ENCODE measurements around the gene C14orf93. TPM values are rescaled to one million over a fixed set of nuclear protein-coding genes. Genes with fewer than 3 reads are reported as not detected.

Gene C14orf93
- total RNA-seq, 1 donor from 2014 or later = 9.1 TPM

DNA sequence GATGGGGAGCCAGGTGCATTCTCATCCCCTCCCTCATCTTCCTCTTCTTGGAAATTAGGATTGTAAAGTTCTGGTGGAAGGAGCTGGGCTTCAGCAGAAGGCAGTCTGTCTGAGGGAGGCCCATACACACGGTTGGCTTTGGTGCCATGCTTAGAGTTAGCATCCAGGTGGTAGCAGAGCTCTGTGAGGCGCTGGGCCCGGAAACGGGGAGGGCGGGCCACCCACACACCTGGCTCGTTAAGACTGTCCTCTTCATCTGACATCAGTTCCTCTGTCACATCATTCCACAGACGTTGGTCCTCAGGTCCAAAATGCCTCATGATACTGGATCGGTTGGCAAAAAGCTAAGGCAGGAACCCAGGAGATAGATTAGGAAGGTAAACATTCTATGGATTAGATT is 22.7 kb downstream of the C14orf93 start:
- Mint-ChIP-seq H3K9me3 (no peaks in the 10 kb centered on the region), H3K4me3 (ENCODE audit: low read depth) (no peak overlapping the region), H3K4me1 (ENCODE audit: low read depth) (no peaks in the 10 kb centered on the region), H3K27ac (no peak overlapping the region), H3K36me3 (ENCODE audit: low read depth) (peaks cover 6% of the 10 kb centered on the region), H3K27me3 (ENCODE audit: low read depth) (no peaks in the 10 kb centered on the region)
- DNase-seq (ENCODE audit: low spot score) = no peak
- intact Hi-C loops (cut with micrococcal nuclease) = loop anchor here (2.0 kb wide), 1 partner anchor 20 kb away; no protein-coding TSS in a partner anchor

- no peaks in the 10 kb centered on the region for H3K9me3 Mint-ChIP-seq
- H3K4me1 Mint-ChIP-seq (ENCODE audit: low read depth) = no peaks in the 10 kb centered on the region
- no peak overlapping the region for H3K27ac Mint-ChIP-seq
- intact Hi-C loops (cut with micrococcal nuclease) = loop anchor here (1.0 to 2.0 kb wide), 2 partner anchors 20 to 72 kb away; no protein-coding TSS in a partner anchor
- H3K4me3 Mint-ChIP-seq (ENCODE audit: low read depth) = no peak overlapping the region
- DNase-seq (ENCODE audit: low spot score) = peak; percentile 78
- peaks cover 6% of the 10 kb centered on the region for H3K36me3 Mint-ChIP-seq (ENCODE audit: low read depth)
- no peaks in the 10 kb centered on the region for H3K27me3 Mint-ChIP-seq (ENCODE audit: low read depth)
Measured at GRCh38 chr14:22986508-22987054, 23.4 kb downstream of the C14orf93 start.

DNA sequence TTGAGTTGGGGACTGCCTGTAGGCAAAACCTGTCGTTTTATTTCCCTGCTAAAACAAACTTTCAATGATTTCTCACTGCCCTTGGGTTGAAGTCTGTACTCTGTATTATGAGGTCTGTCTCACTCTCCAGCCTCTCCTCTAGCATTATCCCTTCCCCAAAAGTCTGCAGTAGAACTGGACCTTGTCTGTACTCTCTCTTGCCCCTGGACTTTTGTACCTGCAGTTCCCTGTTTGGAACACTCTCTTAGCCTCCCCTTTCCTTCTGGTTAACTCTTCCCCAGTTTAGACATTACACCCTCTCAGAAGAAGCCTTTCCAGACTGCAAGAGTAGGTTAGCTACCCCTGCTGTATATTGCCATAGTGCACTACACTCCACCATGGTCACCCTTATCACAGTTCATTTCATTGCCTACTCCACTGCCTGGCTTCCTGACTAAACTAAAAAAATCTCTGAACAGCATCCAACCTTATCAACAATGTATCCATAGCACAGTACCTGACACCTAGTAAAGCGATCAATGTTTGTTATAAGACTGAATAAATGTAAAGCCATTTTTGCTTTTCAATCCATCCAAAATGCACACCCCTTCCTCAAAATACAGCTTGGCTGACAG is 23.9 kb downstream of the C14orf93 start:
- no peak for DNase-seq (ENCODE audit: low spot score)
- Mint-ChIP-seq H3K4me1 (ENCODE audit: low read depth) (no peaks in the 10 kb centered on the region), H3K27me3 (ENCODE audit: low read depth) (no peaks in the 10 kb centered on the region), H3K4me3 (ENCODE audit: low read depth) (no peak overlapping the region), H3K36me3 (ENCODE audit: low read depth) (peaks cover 6% of the 10 kb centered on the region), H3K9me3 (no peaks in the 10 kb centered on the region), H3K27ac (no peak overlapping the region)
- intact Hi-C loops (cut with micrococcal nuclease) = loop anchor here (1.0 to 2.0 kb wide), 2 partner anchors 21 to 72 kb away; no protein-coding TSS in a partner anchor

DNA sequence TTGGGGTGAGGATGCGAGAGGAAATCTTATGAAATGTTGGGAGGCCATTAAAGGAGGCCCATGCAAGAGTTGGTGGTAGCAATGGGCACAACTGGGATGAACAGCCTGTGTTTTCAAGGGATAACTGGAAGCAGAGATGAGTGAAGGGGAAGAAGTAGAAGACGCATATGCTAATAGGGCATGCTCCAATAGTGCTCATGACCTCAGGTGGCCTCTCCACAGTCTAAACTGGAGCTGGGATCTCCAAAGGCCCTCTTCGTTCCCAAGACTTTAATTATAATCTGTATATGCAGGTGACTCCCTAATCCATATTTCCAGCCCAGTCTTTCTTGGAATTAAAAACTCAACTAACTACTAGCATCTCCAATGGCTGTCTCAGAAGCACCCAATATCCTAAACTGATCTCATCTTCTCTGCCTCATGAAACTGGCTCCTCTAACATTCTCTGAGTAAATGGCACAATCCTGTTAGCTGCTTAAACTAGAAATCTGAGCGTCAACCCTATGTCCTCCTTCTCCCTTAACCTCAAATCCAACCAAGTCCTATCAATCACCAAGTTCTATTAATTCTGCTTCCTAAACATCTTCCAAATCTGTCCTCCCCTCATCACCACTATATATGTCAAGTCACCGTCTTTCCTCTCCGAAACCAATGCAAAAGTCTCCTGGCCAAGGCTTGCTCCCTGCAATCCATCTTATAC is 24.8 kb downstream of the C14orf93 start:
- Mint-ChIP-seq H3K27me3 (ENCODE audit: low read depth) (peaks cover 1% of the 10 kb centered on the region), H3K36me3 (ENCODE audit: low read depth) (peaks cover 6% of the 10 kb centered on the region), H3K27ac (no peak overlapping the region), H3K4me3 (ENCODE audit: low read depth) (no peak overlapping the region), H3K9me3 (no peaks in the 10 kb centered on the region), H3K4me1 (ENCODE audit: low read depth) (peaks cover under 1% of the 10 kb centered on the region)
- no peak for DNase-seq (ENCODE audit: low spot score)
- intact Hi-C loops (cut with micrococcal nuclease) = no loop called here

- no peaks in the 10 kb centered on the region for H3K9me3 Mint-ChIP-seq
- H3K4me3 Mint-ChIP-seq (ENCODE audit: low read depth) = peak within 1 kb of the TSS; percentile 27
- DNase-seq (ENCODE audit: low spot score) = peak; percentile 69
- peaks cover 6% of the 10 kb centered on the region for H3K4me1 Mint-ChIP-seq (ENCODE audit: low read depth)
- H3K36me3 Mint-ChIP-seq (ENCODE audit: low read depth) = peaks cover 4% of the 10 kb centered on the region
- intact Hi-C loops (cut with micrococcal nuclease) = loop anchor here (1.0 to 2.0 kb wide), 3 partner anchors 25 to 412 kb away; partner anchors contain the start of genes HAUS4 and PRMT5
- H3K27me3 Mint-ChIP-seq (ENCODE audit: low read depth) = peaks cover 17% of the 10 kb centered on the region
- no peak within 1 kb of the TSS for H3K27ac Mint-ChIP-seq
Measured at GRCh38 chr14:22982477-22983245, 27.3 kb downstream of the C14orf93 start, which contains the start of gene AJUBA. Gene AJUBA (minus strand): TSS chr14:22982551. CDS start chr14:22982266, 285 bp downstream.

GRCh38 chr14:22981876-22982476 is 28.0 kb downstream of the C14orf93 start:
- Mint-ChIP-seq H3K4me3 (ENCODE audit: low read depth) (peak overlapping the region; percentile 27), H3K4me1 (ENCODE audit: low read depth) (peaks cover 6% of the 10 kb centered on the region), H3K27me3 (ENCODE audit: low read depth) (peaks cover 19% of the 10 kb centered on the region), H3K36me3 (ENCODE audit: low read depth) (no peaks in the 10 kb centered on the region), H3K9me3 (no peaks in the 10 kb centered on the region), H3K27ac (no peak overlapping the region)
- no peak for DNase-seq (ENCODE audit: low spot score)
- intact Hi-C loops (cut with micrococcal nuclease) = loop anchor here (2.0 kb wide), 1 partner anchor 411 kb away; no protein-coding TSS in a partner anchor

DNA sequence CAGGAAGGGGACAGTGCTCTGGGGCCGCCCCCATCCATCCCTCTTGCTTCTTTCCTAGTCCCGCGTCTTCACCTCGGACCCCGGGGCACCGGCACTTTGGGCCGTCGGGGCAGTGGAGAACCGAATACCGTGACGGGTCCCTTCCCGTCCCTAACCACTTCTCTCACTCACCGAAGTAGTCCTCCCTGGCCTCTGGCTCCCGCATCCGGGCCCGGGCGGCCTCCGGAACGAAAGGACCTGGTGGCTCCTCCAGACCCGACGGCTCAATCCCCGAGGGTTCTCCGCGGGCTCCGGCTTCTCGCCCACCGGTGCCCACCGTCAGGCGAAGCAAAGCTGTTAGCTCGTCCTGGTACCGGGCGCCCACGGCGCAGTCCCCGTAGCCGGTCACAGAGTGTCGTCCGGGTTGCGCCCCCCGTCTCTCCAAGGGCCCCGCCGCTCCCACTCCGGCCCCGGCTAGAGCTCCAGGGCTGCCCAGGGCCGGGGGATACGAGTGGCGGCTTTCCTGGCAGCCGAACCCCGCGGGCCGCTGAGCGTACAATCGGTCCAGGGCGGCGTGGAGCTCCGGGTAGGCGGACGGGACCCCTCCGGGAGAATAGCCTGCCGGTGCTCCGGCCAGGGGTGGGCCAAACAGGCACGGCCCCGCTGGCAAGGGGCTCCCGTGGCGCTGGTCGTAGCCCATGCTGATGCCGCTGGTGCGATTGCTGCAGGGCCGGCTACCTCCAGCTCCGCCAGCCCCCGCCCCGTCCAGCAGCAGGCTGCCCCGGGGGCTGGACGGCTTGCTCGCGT is 28.7 kb downstream of the C14orf93 start:
- Mint-ChIP-seq H3K4me1 (ENCODE audit: low read depth) (peaks cover 6% of the 10 kb centered on the region), H3K27ac (no peak overlapping the region), H3K9me3 (no peaks in the 10 kb centered on the region), H3K27me3 (ENCODE audit: low read depth) (peaks cover 25% of the 10 kb centered on the region), H3K4me3 (ENCODE audit: low read depth) (no peak overlapping the region), H3K36me3 (ENCODE audit: low read depth) (no peaks in the 10 kb centered on the region)
- no peak for DNase-seq (ENCODE audit: low spot score)
- intact Hi-C loops (cut with micrococcal nuclease) = no loop called here

- Mint-ChIP-seq H3K27me3 (ENCODE audit: low read depth) (peaks cover 26% of the 10 kb centered on the region), H3K36me3 (ENCODE audit: low read depth) (no peaks in the 10 kb centered on the region), H3K27ac (no peak overlapping the region), H3K4me3 (ENCODE audit: low read depth) (no peak overlapping the region), H3K4me1 (ENCODE audit: low read depth) (peaks cover 6% of the 10 kb centered on the region), H3K9me3 (no peaks in the 10 kb centered on the region)
- intact Hi-C loops (cut with micrococcal nuclease) = no loop called here
- no peak for DNase-seq (ENCODE audit: low spot score)
Measured at GRCh38 chr14:22980672-22981089, 29.3 kb downstream of the C14orf93 start.

GRCh38 chr14:22979748-22980392 is 30.1 kb downstream of the C14orf93 start:
- intact Hi-C loops (cut with micrococcal nuclease) = no loop called here
- DNase-seq (ENCODE audit: low spot score) = no peak
- Mint-ChIP-seq H3K9me3 (no peaks in the 10 kb centered on the region), H3K4me3 (ENCODE audit: low read depth) (peak overlapping the region; percentile 42), H3K36me3 (ENCODE audit: low read depth) (no peaks in the 10 kb centered on the region), H3K4me1 (ENCODE audit: low read depth) (peaks cover 6% of the 10 kb centered on the region), H3K27me3 (ENCODE audit: low read depth) (peaks cover 26% of the 10 kb centered on the region), H3K27ac (no peak overlapping the region)

DNA sequence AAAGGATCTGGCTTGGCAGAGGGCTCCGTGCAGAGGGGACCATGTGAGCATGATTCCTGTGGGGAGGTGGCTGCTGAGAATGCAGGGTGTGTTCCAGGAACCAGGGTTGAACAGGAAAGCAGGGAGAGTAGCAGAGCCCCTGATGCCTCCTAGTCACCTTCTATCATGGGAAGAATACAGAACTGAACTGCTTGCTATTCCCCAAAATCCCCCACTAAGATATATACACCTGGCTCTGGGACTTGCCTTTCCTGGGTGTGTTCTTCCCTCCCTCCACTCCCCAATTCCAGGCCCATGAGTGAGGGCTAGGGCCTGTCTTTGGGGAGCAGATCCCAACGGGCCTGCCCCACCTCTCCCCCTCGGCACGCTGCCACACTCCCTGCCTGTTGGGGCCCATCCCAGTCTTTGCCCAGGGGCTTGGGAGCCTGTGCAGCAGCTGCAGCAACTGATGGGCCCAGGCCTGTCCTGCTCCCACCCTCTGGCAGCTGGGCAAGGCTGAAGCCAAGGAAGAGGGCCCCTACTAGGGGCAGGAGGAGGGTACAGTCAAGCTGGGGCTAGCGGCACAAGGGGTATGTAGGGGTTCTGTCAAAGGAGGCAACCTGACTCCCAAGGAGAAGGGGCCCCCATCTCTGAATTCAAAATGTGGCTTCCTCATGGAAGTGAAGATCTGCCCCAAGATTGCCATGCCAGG is 30.8 kb downstream of the C14orf93 start:
- intact Hi-C loops (cut with micrococcal nuclease) = no loop called here
- H3K27ac Mint-ChIP-seq = no peak overlapping the region
- H3K9me3 Mint-ChIP-seq = no peaks in the 10 kb centered on the region
- H3K36me3 Mint-ChIP-seq (ENCODE audit: low read depth) = no peaks in the 10 kb centered on the region
- H3K27me3 Mint-ChIP-seq (ENCODE audit: low read depth) = peaks cover 26% of the 10 kb centered on the region
- H3K4me3 Mint-ChIP-seq (ENCODE audit: low read depth) = no peak overlapping the region
- H3K4me1 Mint-ChIP-seq (ENCODE audit: low read depth) = peaks cover 6% of the 10 kb centered on the region
- DNase-seq (ENCODE audit: low spot score) = no peak

DNA sequence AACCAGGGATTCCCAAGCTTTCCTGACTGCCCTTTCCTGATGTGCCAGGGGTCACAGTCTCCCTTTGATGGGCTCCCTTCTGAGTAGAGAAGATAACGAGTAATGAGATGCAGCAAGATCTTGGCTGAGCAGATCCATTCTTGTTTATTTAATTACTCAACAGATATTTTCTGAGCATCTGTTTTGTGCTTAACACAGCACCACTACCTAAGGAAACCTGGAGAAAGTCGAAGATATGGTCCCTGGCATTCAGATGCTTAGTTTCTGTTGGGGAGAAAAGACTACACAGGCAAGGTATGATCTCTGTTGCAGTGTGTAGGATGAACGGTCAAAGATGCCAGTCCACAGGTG is 31.5 kb downstream of the C14orf93 start:
- Mint-ChIP-seq H3K27ac (no peak overlapping the region), H3K4me1 (ENCODE audit: low read depth) (peaks cover 6% of the 10 kb centered on the region), H3K27me3 (ENCODE audit: low read depth) (peaks cover 26% of the 10 kb centered on the region), H3K36me3 (ENCODE audit: low read depth) (no peaks in the 10 kb centered on the region), H3K4me3 (ENCODE audit: low read depth) (no peak overlapping the region), H3K9me3 (no peaks in the 10 kb centered on the region)
- intact Hi-C loops (cut with micrococcal nuclease) = no loop called here
- no peak for DNase-seq (ENCODE audit: low spot score)

Data from activated T-helper 2 cell treated with anti-CD3 and anti-CD28 coated beads, Interferon-gamma antibody, Interleukin-2, Interleukin-4, amounts not matched to agents 10 μg/mL and 5 μg/mL and 100 μg/mL, durations not matched to agents 14 hours and 24 hours and 36 hours (primary cell).